ENCODE results near the gene MAMSTR.

The MAMSTR gene

DNA sequence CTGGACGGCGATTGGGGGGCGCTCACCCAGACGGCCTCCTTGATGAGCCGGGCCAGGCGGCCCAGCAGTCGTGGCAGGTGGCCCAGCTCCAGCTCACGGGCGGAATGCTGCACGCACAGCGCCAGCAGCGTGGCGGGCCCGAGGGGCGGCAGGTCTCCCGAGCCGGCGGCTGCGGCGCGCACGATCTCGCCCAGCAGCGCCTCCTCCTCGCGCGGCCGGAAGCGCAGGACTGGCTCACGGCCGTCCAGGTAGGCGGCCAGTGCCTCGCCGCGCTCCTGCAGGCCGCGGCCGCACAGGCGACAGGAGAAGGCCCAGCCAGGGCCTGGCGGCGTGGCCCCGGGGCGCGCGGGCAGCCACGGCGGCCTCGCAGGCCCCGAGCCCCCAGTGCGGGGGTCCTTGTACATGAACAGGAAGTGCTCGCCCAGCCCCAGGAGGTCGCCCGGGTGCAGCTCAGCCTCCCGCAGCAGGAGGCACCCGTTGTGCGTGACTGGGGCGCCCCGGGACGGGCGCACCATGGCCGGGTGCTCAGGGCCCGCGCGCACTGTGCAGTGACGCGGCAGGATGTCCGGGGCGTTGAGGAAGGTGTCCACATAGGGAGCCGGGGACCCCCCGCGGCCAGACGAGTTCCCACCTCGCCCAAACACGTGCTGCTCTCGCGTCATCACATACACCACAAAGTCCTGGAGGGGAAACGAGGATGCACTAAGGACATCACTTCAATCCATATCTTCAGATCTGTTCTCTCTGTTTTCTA is 9.6 kb upstream of the MAMSTR start:
- H3K36me3 ChIP-seq (ENCODE audit: insufficient read depth, low read length): no peaks in the 10 kb centered on the region
- H3K4me1 ChIP-seq (ENCODE audit: insufficient read depth, low read length, poor library complexity, severe bottlenecking): peaks cover 16% of the 10 kb centered on the region
- no peaks in the 10 kb centered on the region for H3K79me2 ChIP-seq (ENCODE audit: insufficient read depth, low read length)
- TF ChIP-seq, protein P1, sequence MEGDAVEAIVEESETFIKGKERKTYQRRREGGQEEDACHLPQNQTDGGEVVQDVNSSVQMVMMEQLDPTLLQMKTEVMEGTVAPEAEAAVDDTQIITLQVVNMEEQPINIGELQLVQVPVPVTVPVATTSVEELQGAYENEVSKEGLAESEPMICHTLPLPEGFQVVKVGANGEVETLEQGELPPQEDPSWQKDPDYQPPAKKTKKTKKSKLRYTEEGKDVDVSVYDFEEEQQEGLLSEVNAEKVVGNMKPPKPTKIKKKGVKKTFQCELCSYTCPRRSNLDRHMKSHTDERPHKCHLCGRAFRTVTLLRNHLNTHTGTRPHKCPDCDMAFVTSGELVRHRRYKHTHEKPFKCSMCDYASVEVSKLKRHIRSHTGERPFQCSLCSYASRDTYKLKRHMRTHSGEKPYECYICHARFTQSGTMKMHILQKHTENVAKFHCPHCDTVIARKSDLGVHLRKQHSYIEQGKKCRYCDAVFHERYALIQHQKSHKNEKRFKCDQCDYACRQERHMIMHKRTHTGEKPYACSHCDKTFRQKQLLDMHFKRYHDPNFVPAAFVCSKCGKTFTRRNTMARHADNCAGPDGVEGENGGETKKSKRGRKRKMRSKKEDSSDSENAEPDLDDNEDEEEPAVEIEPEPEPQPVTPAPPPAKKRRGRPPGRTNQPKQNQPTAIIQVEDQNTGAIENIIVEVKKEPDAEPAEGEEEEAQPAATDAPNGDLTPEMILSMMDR (conservative IDR thresholded peaks at IDR 0.05; ENCODE audit: low read length): no peak
- TF ChIP-seq EZH2phosphoT487 (IDR thresholded peaks at IDR 0.05; ENCODE audit: borderline replicate concordance): no peak
- no peak overlapping the region for H3K4me3 ChIP-seq (ENCODE audit: low read length, poor library complexity, severe bottlenecking)
- no peaks in the 10 kb centered on the region for H3K27me3 ChIP-seq (ENCODE audit: insufficient read depth, low read length, poor library complexity, severe bottlenecking)
- no peaks in the 10 kb centered on the region for H3K9me2 ChIP-seq (replicated peaks; ENCODE audit: low read depth, low read length)
- no peak overlapping the region for H3K9ac ChIP-seq (ENCODE audit: low read depth, low read length, poor library complexity, severe bottlenecking)
- H2AFZ ChIP-seq (ENCODE audit: low read length): no peak overlapping the region
- no peaks in the 10 kb centered on the region for H3K9me3 ChIP-seq (ENCODE audit: insufficient read depth, low read depth, low read length)
- H3F3A ChIP-seq (ENCODE audit: low read depth): no peaks in the 10 kb centered on the region
- H3K4me2 ChIP-seq (ENCODE audit: low read depth, low read length, poor library complexity, severe bottlenecking): no peak overlapping the region
- H4K20me1 ChIP-seq (ENCODE audit: insufficient read depth, low read length, poor library complexity, severe bottlenecking): no peaks in the 10 kb centered on the region

DNA sequence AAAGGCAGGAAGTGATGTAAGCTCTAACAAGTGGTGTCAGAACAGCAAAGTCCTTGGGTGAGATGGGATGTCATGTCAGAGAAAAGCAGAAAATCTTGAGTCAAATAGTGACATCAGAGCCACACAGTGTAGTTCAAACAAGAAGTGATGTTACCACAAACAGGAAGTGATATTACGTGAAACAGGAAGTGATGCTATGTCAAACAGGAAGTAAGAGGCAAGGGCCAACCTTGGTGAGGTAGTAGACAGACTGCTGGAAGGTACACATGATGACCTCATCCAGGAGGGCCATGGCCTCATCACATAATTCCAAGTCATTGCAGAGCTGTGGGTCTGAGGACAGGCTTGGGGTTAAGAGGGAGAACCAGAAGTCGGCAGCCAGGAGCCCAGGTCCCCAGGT is 7.0 kb upstream of the MAMSTR start:
- no peaks in the 10 kb centered on the region for H3K9me3 ChIP-seq (ENCODE audit: insufficient read depth, low read depth, low read length)
- no peaks in the 10 kb centered on the region for H3K27me3 ChIP-seq (ENCODE audit: insufficient read depth, low read length, poor library complexity, severe bottlenecking)
- TF ChIP-seq EZH2phosphoT487 (IDR thresholded peaks at IDR 0.05; ENCODE audit: borderline replicate concordance): no peak
- TF ChIP-seq, protein P1 (conservative IDR thresholded peaks at IDR 0.05; ENCODE audit: low read length): no peak
- no peaks in the 10 kb centered on the region for H3F3A ChIP-seq (ENCODE audit: low read depth)
- H3K4me3 ChIP-seq (ENCODE audit: low read length, poor library complexity, severe bottlenecking): no peak overlapping the region
- H3K79me2 ChIP-seq (ENCODE audit: insufficient read depth, low read length): no peaks in the 10 kb centered on the region
- H3K4me1 ChIP-seq (ENCODE audit: insufficient read depth, low read length, poor library complexity, severe bottlenecking): peaks cover 16% of the 10 kb centered on the region
- H3K9ac ChIP-seq (ENCODE audit: low read depth, low read length, poor library complexity, severe bottlenecking): no peak overlapping the region
- H3K9me2 ChIP-seq (replicated peaks; ENCODE audit: low read depth, low read length): no peaks in the 10 kb centered on the region
- H4K20me1 ChIP-seq (ENCODE audit: insufficient read depth, low read length, poor library complexity, severe bottlenecking): no peaks in the 10 kb centered on the region
- H3K36me3 ChIP-seq (ENCODE audit: insufficient read depth, low read length): no peaks in the 10 kb centered on the region
- H3K4me2 ChIP-seq (ENCODE audit: low read depth, low read length, poor library complexity, severe bottlenecking): no peak overlapping the region
- 0 out of 2 replicates have a peak overlapping the region, but pooled peaks have one; percentile 24 for H2AFZ ChIP-seq (ENCODE audit: low read length)

DNA sequence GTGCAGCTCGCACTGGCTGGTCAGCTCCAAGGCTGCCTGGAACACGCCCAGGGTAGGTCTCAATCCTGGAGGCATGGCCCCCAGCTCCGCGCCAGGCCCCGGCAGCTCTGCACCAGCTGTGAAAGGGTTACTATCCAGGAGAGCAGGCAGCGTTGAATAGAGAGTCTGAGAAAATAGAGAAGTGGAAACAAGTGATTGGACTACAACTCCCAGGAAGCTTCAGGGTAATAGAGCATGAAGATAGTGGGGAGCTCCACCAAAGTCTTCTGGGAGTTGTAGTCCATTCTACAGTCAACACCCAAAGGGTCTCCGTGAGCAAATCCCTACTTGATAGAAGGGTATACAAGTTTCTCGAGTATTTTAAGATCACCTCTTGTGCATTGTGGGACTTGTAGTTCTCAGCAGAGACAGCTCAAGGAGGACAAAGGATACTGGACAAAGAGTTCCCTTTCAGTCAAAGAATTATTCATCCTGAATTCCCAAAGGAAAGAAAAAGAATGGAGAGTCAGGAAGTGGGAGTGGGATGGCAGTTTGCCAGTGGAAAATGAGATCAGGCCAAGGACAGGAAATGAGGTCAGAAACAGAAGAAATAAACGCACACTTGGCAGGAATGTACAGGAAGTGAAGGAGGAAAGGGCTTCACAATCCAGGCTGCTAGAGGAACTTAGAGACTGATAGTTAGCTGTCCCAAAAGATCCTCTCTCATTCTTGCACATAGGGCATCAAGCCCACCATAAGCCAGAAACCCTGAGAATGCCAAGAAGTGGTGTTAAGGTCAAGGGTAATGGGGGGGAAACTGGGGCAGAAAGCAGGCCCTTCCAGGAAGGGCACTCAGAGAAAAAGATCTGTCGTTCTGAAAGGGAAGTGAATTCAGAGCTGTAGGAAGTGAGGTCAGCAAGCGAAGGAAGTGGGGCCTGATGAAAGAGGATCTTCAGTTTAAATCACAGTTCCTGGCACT is 5.5 kb upstream of the MAMSTR start:
- H3K9me3 ChIP-seq (ENCODE audit: insufficient read depth, low read depth, low read length): no peaks in the 10 kb centered on the region
- peaks cover 19% of the 10 kb centered on the region for H3K4me1 ChIP-seq (ENCODE audit: insufficient read depth, low read length, poor library complexity, severe bottlenecking)
- H3K9ac ChIP-seq (ENCODE audit: low read depth, low read length, poor library complexity, severe bottlenecking): peak overlapping the region; percentile 13
- H3K36me3 ChIP-seq (ENCODE audit: insufficient read depth, low read length): no peaks in the 10 kb centered on the region
- no peaks in the 10 kb centered on the region for H3K79me2 ChIP-seq (ENCODE audit: insufficient read depth, low read length)
- no peaks in the 10 kb centered on the region for H4K20me1 ChIP-seq (ENCODE audit: insufficient read depth, low read length, poor library complexity, severe bottlenecking)
- H2AFZ ChIP-seq (ENCODE audit: low read length): peak overlapping the region; percentile 92
- TF ChIP-seq, protein P1 (conservative IDR thresholded peaks at IDR 0.05; ENCODE audit: low read length): no peak
- TF ChIP-seq EZH2phosphoT487 (IDR thresholded peaks at IDR 0.05; ENCODE audit: borderline replicate concordance): no peak
- no peaks in the 10 kb centered on the region for H3K27me3 ChIP-seq (ENCODE audit: insufficient read depth, low read length, poor library complexity, severe bottlenecking)
- H3K4me3 ChIP-seq (ENCODE audit: low read length, poor library complexity, severe bottlenecking): peak overlapping the region; percentile 14
- H3K9me2 ChIP-seq (replicated peaks; ENCODE audit: low read depth, low read length): no peaks in the 10 kb centered on the region
- peak overlapping the region; percentile 47 for H3K4me2 ChIP-seq (ENCODE audit: low read depth, low read length, poor library complexity, severe bottlenecking)
- no peaks in the 10 kb centered on the region for H3F3A ChIP-seq (ENCODE audit: low read depth)
